ENCODE measurements around the gene TMEM266.

TMEM266 gene

GRCh38 chr15:76135516-76135915 lies 75.7 kb downstream of the TMEM266 start:
- no peak for DNase-seq

DNA sequence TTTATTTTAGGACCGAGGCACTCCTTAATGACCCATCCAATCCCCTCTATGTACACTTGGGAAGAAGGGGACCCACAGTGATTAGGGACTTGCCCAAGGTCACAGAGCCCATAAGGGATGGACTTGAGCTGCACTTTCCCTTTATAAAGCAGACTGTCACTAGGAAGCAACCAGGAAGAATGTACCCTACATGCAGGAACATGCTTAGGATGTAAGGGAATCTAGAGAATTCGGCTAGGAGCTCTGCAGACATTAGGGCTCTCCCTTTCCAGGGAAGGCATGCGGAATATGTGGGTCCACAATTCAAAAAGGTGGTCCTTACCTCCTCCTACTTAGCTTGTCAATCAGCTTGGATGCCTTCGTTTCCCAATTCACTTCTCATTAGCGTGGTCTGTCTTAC lies 78.7 kb downstream of the TMEM266 start:
- no peak for DNase-seq

DNA sequence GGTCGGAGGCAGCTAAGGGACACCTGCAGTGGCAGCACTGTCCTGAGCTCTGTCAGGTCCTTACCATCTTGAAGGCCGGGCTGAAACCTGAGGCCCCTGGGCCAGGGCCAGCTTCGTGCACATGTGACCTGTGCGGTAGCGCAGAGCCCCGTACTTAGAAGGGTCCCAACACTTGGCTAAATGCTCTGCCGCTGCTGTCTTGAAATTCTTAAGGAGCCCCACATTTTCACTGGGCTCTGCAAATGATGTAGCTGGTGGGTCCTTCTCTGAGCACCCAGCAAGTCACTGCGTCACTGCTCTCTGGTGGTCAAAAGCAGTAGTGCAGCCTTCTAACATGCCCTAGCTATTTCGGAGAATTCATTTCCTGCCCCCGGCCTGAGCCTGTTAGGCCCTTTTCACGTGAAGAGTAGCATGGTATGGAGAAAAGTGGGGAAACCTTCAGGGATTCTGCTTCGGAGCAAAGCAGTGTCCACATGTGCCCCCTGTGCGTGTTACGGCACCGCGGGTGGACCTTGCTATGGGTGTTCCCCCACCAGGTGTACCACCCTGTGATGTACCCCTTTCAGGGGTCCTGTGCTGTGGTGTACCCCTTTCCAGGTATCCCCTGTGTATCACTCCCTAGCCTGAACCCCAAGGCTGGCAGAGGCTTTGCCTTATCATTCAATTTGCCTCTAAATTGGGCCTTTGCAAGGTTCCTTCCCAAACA lies 79.7 kb downstream of the TMEM266 start:
- DNase-seq: peak; percentile 42

GRCh38 chr15:76140074-76140464 lies 80.3 kb downstream of the TMEM266 start:
- DNase-seq: no peak

- DNase-seq: no peak
Measured at GRCh38 chr15:76146812-76147211, 87.0 kb downstream of the TMEM266 start.

GRCh38 chr15:76147906-76148570 lies 88.3 kb downstream of the TMEM266 start:
- peak; percentile 21 for DNase-seq

- no peak for DNase-seq
Measured at GRCh38 chr15:76149291-76149915, 89.6 kb downstream of the TMEM266 start.

- no peak for DNase-seq
Measured at GRCh38 chr15:76150513-76150912, 90.7 kb downstream of the TMEM266 start.

- peak; percentile 23 for DNase-seq
Measured at GRCh38 chr15:76150971-76151598, 91.3 kb downstream of the TMEM266 start.

- no peak for DNase-seq
Measured at GRCh38 chr15:76151599-76151974, 91.8 kb downstream of the TMEM266 start.

DNA sequence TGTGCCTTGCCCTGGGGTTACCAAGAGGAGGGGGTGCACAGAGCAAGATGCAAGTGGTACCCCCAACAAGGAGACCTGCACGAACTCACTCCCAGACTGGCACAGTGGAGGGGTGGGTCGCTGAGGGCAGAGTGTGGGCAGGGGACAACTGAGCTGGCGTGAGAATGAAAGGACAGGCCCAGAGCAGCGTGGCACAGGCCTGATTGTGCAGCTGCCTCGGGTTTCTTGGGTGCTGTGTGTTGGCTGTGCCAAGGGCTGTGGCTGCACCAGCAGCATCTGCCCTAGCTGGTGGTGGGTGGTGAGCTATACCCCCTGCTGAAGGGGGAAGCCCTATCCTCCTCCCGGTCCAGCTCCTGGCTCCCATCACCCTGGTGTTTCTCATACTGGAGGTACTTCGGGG lies 92.4 kb downstream of the TMEM266 start:
- no peak for DNase-seq

- no peak for DNase-seq
Measured at GRCh38 chr15:76153241-76154197, 93.7 kb downstream of the TMEM266 start.

GRCh38 chr15:76155731-76156130 lies 95.9 kb downstream of the TMEM266 start:
- no peak for DNase-seq

DNA sequence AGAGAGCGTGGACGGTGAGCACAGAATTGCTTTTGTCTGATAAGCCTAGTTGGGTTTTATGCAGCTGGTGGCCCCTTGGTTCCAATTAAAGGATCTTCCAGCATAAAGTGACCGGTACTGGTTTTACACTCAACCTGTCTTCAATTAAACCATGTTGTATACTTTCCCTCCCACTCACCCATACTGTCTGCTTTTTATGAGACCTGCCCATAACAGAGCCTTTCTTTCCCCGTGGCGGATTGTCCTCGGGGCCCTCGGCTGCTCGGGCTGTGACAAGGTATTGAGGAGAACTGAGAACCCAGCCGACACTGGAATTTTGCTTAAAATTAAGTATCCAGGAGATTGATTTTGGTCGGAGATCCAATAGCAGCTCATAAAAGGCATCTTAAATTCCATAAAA lies 98.4 kb downstream of the TMEM266 start:
- no peak for DNase-seq

- no peak for DNase-seq
Measured at GRCh38 chr15:76158815-76159214, 99.0 kb downstream of the TMEM266 start.

GRCh38 chr15:76159282-76159681 lies 99.5 kb downstream of the TMEM266 start:
- DNase-seq: no peak

GRCh38 chr15:76160426-76161152 lies 100.8 kb downstream of the TMEM266 start:
- DNase-seq: no peak

DNA sequence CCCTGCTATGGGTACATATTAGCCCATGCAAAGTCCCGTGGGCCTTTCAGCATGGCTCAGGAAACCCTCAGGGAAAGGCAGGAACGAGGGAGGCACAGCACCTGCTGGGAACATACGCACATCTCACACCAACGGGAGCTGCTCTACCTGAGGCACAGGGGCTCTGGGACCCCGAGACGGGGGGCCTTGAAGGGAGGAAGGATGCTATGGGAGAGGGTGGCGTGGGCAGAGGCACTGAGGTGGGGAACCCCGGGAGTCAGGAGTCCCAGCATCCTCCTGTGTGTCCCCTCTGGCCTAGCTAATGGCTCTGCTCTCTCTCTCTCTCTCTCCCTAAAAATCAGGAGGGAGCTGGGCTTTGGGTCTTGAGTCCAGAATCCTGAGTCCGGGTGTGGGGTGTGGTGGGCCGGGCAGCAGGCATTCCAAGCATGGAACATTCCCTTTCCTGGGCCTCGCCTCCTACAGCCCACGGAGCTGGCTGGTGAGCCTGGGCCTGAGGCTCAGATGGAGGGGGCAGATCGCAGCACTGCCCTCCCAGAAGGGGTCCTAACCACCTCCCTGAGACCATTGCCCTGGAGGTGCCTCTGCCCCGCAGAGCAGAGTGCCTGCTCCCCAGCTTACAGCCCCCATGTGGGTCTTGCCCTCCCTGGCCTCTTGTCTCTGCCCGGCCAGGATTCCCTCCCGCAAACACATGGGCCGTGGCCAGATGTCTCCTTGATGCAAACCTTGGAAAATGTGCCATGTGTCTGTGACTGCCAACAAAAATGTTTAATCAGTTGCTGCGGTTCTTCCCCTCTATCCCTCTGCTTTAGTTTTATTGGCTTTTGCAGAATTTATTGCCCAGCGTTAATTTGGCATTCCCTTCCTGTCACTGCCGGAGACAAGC lies 101.6 kb downstream of the TMEM266 start:
- no peak for DNase-seq

DNA sequence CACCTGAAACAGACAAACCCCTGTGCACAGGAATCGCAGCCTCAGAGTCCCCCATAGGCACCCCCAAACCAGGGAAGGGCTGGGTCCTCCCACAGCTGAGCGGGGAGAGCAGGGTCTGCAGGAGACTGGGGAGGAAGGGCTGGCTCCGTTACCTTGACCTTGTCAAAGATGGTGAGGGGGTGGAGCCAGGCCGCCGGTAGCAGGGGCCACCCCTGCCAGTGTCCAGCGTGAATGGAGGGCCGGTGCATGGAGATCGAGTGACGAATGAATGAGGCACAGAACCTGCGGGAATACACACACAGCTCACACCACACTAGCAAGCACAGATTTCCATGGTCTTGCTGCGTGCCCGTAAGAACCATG lies 102.2 kb downstream of the TMEM266 start:
- no peak for DNase-seq

DNA sequence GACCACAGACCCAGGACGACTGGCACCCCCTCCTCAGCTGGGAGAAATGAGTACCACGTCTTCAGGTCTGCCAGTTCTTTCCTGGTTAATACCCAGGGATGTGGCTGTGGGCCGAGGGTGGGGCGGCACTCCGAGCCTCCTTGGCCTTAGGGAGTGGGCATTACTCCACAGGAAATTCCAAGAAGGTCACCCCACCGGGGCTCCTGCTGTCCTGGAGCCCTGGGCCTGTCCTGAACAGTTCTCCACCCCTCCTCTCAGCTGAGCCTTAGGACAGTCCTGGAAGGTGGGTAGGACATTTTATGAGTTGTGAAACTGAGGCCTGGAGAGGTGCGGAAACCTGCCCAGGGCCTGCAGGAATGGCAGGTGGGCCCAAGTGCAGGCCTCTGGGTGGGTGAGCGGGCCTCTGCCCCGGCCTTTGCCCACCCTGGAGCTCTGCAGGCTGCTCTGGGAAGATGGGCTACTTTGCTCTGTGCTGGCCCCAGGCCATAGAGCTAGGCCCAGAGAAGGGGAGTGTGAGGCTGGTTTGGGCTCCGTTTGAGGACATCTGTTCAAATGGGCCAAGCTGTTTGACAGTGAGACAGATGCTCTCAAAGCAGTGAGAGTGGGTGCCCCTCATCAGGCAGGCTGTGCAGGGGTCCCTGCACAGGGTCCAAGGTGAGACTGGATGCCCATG lies 103.1 kb downstream of the TMEM266 start:
- no peak for DNase-seq

Measured in NCI-H774 (cell line).